ENCODE results near the gene EGF. TPM values are rescaled to one million over a fixed set of nuclear protein-coding genes. Genes with fewer than 3 reads are reported as not detected.

Gene EGF
- polyA plus RNA-seq, 2 of the 4 experiments (the other 2 are of a cell fraction) = 0.59 to 0.98 TPM

DNA sequence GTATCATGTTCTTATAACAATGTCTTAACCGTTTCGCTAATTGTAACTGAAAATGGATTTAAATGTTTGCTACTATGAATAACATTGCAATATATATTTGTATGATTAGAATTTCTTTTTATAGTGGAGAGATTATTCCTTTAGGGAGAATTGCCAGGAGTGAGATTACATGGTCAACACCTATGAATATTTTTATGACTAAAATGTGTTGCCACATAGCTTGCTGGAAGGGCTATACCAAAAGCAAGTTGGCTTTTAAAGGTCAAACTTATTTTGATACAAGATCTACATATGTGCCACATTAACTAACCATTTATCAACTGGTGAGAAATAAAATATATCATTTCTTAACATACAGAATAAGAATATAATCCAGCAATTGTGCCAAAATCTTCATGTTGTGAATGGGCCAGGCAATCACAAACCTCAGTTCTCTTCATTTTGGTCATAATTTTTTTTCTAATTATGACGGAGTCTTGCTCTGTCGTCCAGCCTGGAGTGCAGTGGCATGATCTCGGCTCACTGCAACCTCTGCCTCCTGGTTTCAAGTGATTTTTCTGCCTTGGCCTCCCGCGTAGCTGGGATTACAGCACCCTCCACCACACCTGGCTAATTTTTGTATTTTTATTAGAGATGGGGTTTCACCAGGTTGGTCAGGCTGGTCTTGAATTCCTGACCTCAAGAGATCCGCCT is 10.0 kb upstream of the EGF start:
- Histone ChIP-seq H3K9me3 (no peaks in the 10 kb centered on the region), H3K27ac (no peak overlapping the region), H3K4me2 (no peak overlapping the region), H3K4me3 (no peak overlapping the region), H3K4me1 (no peaks in the 10 kb centered on the region)
- WGBS (ENCODE audit: missing lambda C conversion rate) = 58% methylated on average over 8 of the region's 8 CpGs
- ATAC-seq (no peak), FAIRE-seq (no peak), DNase-seq (ENCODE audit: low read depth in 1 of 2, low spot score in 1 of 2) (no peak)
- TF ChIP-seq RARB (CRISPR knock-in tag; IDR thresholded peaks at IDR 0.05) (no peak), GATA3 (IDR thresholded peaks at IDR 0.05; ENCODE audit: borderline replicate concordance) (no peak), ZFP36 (IDR thresholded peaks at IDR 0.05; ENCODE audit: borderline replicate concordance, partially characterized antibody) (no peak), RNF2 (IDR thresholded peaks at IDR 0.05; ENCODE audit: borderline replicate concordance, low read depth) (no peak), NFE2L2 (conservative IDR thresholded peaks at IDR 0.05; ENCODE audit: low read length) (no peak), ZSCAN20 (CRISPR knock-in tag; IDR thresholded peaks at IDR 0.05) (no peak), POLR2AphosphoS2 (conservative IDR thresholded peaks at IDR 0.05; ENCODE audit: low read length) (no peak), JUN (IDR thresholded peaks at IDR 0.05) (no peak), NR3C1 (IDR thresholded peaks at IDR 0.05) (no peak), JUNB (IDR thresholded peaks at IDR 0.05) (no peak), SMC3 (IDR thresholded peaks at IDR 0.05) (no peak), HOXB5 (CRISPR knock-in tag; IDR thresholded peaks at IDR 0.05) (no peak)
- TF ChIP-seq, protein P1, sequence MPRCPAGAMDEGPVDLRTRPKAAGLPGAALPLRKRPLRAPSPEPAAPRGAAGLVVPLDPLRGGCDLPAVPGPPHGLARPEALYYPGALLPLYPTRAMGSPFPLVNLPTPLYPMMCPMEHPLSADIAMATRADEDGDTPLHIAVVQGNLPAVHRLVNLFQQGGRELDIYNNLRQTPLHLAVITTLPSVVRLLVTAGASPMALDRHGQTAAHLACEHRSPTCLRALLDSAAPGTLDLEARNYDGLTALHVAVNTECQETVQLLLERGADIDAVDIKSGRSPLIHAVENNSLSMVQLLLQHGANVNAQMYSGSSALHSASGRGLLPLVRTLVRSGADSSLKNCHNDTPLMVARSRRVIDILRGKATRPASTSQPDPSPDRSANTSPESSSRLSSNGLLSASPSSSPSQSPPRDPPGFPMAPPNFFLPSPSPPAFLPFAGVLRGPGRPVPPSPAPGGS (IDR thresholded peaks at IDR 0.05) = no peak
- TF ChIP-seq, protein P2, sequence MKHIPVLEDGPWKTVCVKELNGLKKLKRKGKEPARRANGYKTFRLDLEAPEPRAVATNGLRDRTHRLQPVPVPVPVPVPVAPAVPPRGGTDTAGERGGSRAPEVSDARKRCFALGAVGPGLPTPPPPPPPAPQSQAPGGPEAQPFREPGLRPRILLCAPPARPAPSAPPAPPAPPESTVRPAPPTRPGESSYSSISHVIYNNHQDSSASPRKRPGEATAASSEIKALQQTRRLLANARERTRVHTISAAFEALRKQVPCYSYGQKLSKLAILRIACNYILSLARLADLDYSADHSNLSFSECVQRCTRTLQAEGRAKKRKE (CRISPR knock-in tag; IDR thresholded peaks at IDR 0.05; ENCODE audit: low read depth) = no peak
- TF ChIP-seq, protein P3, sequence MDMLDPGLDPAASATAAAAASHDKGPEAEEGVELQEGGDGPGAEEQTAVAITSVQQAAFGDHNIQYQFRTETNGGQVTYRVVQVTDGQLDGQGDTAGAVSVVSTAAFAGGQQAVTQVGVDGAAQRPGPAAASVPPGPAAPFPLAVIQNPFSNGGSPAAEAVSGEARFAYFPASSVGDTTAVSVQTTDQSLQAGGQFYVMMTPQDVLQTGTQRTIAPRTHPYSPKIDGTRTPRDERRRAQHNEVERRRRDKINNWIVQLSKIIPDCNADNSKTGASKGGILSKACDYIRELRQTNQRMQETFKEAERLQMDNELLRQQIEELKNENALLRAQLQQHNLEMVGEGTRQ (IDR thresholded peaks at IDR 0.05) = no peak
- TF ChIP-seq, protein P4, sequence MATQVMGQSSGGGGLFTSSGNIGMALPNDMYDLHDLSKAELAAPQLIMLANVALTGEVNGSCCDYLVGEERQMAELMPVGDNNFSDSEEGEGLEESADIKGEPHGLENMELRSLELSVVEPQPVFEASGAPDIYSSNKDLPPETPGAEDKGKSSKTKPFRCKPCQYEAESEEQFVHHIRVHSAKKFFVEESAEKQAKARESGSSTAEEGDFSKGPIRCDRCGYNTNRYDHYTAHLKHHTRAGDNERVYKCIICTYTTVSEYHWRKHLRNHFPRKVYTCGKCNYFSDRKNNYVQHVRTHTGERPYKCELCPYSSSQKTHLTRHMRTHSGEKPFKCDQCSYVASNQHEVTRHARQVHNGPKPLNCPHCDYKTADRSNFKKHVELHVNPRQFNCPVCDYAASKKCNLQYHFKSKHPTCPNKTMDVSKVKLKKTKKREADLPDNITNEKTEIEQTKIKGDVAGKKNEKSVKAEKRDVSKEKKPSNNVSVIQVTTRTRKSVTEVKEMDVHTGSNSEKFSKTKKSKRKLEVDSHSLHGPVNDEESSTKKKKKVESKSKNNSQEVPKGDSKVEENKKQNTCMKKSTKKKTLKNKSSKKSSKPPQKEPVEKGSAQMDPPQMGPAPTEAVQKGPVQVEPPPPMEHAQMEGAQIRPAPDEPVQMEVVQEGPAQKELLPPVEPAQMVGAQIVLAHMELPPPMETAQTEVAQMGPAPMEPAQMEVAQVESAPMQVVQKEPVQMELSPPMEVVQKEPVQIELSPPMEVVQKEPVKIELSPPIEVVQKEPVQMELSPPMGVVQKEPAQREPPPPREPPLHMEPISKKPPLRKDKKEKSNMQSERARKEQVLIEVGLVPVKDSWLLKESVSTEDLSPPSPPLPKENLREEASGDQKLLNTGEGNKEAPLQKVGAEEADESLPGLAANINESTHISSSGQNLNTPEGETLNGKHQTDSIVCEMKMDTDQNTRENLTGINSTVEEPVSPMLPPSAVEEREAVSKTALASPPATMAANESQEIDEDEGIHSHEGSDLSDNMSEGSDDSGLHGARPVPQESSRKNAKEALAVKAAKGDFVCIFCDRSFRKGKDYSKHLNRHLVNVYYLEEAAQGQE (IDR thresholded peaks at IDR 0.05) = no peak
- TF ChIP-seq, protein P5, sequence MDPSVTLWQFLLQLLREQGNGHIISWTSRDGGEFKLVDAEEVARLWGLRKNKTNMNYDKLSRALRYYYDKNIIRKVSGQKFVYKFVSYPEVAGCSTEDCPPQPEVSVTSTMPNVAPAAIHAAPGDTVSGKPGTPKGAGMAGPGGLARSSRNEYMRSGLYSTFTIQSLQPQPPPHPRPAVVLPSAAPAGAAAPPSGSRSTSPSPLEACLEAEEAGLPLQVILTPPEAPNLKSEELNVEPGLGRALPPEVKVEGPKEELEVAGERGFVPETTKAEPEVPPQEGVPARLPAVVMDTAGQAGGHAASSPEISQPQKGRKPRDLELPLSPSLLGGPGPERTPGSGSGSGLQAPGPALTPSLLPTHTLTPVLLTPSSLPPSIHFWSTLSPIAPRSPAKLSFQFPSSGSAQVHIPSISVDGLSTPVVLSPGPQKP (IDR thresholded peaks at IDR 0.05; ENCODE audit: low read depth, low read length) = no peak
- TF ChIP-seq, protein P6, sequence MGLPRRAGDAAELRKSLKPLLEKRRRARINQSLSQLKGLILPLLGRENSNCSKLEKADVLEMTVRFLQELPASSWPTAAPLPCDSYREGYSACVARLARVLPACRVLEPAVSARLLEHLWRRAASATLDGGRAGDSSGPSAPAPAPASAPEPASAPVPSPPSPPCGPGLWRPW (IDR thresholded peaks at IDR 0.05) = no peak
- POLR2A ChIA-PET = no interaction called here
- CTCF ChIA-PET = no interaction called here

DNA sequence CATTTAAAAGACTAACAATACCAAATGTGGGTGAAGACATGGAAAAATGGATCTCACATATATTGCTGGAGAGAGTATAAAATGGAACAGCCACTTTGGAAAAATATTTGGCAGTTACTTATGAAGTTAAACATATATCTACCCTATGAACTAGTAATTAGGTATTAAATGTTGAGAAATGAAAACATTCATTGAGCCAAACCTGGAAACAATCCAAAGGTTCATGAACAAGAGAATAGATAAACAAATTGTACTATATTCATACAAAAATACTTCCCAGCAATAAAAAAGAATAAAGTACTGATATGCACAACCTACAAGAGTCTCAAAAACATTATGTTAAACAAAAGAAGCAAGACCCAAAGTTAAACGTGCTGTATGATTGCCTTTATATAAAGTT is 4.0 kb upstream of the EGF start:
- ATAC-seq = no peak
- 0 out of 3 replicates have a peak, but pooled peaks cover 6% of the 10 kb centered on the region for H3K4me1 ChIP-seq
- POLR2A ChIA-PET = no interaction called here
- FAIRE-seq = no peak
- 54% methylated on average over 1 of the region's 1 CpG for WGBS (ENCODE audit: missing lambda C conversion rate)
- no peak for DNase-seq (ENCODE audit: low read depth in 1 of 2, low spot score in 1 of 2)
- CTCF ChIA-PET = no interaction called here
- H3K4me2 ChIP-seq = no peak overlapping the region
- H3K9me3 ChIP-seq = no peaks in the 10 kb centered on the region
- no peak overlapping the region for H3K27ac ChIP-seq
- no peak overlapping the region for H3K4me3 ChIP-seq
- TF ChIP-seq, protein P7, sequence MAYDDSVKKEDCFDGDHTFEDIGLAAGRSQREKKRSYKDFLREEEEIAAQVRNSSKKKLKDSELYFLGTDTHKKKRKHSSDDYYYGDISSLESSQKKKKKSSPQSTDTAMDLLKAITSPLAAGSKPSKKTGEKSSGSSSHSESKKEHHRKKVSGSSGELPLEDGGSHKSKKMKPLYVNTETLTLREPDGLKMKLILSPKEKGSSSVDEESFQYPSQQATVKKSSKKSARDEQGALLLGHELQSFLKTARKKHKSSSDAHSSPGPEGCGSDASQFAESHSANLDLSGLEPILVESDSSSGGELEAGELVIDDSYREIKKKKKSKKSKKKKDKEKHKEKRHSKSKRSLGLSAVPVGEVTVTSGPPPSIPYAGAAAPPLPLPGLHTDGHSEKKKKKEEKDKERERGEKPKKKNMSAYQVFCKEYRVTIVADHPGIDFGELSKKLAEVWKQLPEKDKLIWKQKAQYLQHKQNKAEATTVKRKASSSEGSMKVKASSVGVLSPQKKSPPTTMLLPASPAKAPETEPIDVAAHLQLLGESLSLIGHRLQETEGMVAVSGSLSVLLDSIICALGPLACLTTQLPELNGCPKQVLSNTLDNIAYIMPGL (CRISPR knock-in tag; IDR thresholded peaks at IDR 0.05; ENCODE audit: borderline replicate concordance) = no peak
- TF ChIP-seq JUNB (IDR thresholded peaks at IDR 0.05) (no peak), EP300 (IDR thresholded peaks at IDR 0.05) (no peak), RAD21 (conservative IDR thresholded peaks at IDR 0.05 in 1 of 2, IDR thresholded peaks at IDR 0.05 in 1 of 2) (no peak), GATA3 (IDR thresholded peaks at IDR 0.05; ENCODE audit: borderline replicate concordance) (no peak), ZC3H11A (IDR thresholded peaks at IDR 0.05) (no peak), KDM5A (IDR thresholded peaks at IDR 0.05) (no peak), MAZ (IDR thresholded peaks at IDR 0.05; ENCODE audit: borderline replicate concordance, low read depth, low read length) (no peak), MAFK (IDR thresholded peaks at IDR 0.05; ENCODE audit: partially characterized antibody) (no peak), ZFP36 (IDR thresholded peaks at IDR 0.05; ENCODE audit: borderline replicate concordance, partially characterized antibody) (no peak), EHMT2 (IDR thresholded peaks at IDR 0.05; ENCODE audit: low read depth) (no peak)
- TF ChIP-seq, protein P3 (IDR thresholded peaks at IDR 0.05) = no peak
